Testis (tissue), 2 donors: Measurements from ENCODE around the gene ANO2.

Source experiments
- CTCF ChIP-seq, 3 experiments: fragments of 450-650 bp in 2 of 3; fragments of 200-600 bp in 1 of 3; sonication (generic) in 1 of 3; IDR thresholded peaks; one replicate each; pipeline ENCODE4 v1.5.1; 2016 to 2019; ENCODE audit warnings: antibody characterized with exemption in 3 of 3, mild to moderate bottlenecking in 2 of 3, moderate library complexity in 1 of 3
- POLR2A ChIP-seq: fragments of 450-650 bp; IDR thresholded peaks from one replicate; pipeline ENCODE4 v1.6.1; 2017; ENCODE audit warnings: antibody characterized with exemption, mild to moderate bottlenecking, moderate library complexity

GRCh38 chr12:5715021-5715420, 230.0 kb downstream of the ANO2 start:
- TF ChIP-seq CTCF (IDR thresholded peaks at IDR 0.05): no peak
- no peak for TF ChIP-seq POLR2A
